Nephron (organoid): ENCODE data around the gene EBF4.

ENCODE experiments used
- H3K27ac Mint-ChIP-seq, 3 experiments: 2 replicates each; pipeline ENCODE4 v1.8.0; 2020; ENCODE audit warnings: mixed read lengths in 3 of 3, mild to moderate bottlenecking in 2 of 3, moderate library complexity in 1 of 3
- H3K27me3 Mint-ChIP-seq: 2 replicates; pipeline ENCODE4 v1.8.0; 2021; ENCODE audit warnings: low read depth, mild to moderate bottlenecking, moderate library complexity, mixed read lengths
- H3K36me3 Mint-ChIP-seq: 2 replicates; pipeline ENCODE4 v1.8.0; 2020; ENCODE audit warnings: low read depth, mixed read lengths
- H3K4me1 Mint-ChIP-seq: 2 replicates; pipeline ENCODE4 v1.8.0; 2020; ENCODE audit warnings: mixed read lengths
- H3K4me3 Mint-ChIP-seq, 3 experiments: 2 replicates each; pipeline ENCODE4 v1.8.0; 2020; ENCODE audit warnings: mild to moderate bottlenecking in 3 of 3, mixed read lengths in 3 of 3, moderate library complexity in 2 of 3
- H3K9me3 Mint-ChIP-seq: 2 replicates; pipeline ENCODE4 v1.8.0; 2020; ENCODE audit warnings: mixed read lengths
- TF ChIP-seq, protein P1 (sequence below), 3 experiments: fragments of 200-600 bp; sonication (generic); IDR thresholded peaks; one replicate each; pipeline ENCODE4 v1.5.0; 2021; ENCODE audit warnings: antibody characterized with exemption in 3 of 3; ENCODE audit not compliant: unreplicated experiment in 3 of 3

Gene EBF4

GRCh38 chr20:2653556-2654383 is 38.8 kb upstream of the EBF4 start:
- peaks cover 13% of the 10 kb centered on the region for H3K4me1 Mint-ChIP-seq
- TF ChIP-seq, protein P1, sequence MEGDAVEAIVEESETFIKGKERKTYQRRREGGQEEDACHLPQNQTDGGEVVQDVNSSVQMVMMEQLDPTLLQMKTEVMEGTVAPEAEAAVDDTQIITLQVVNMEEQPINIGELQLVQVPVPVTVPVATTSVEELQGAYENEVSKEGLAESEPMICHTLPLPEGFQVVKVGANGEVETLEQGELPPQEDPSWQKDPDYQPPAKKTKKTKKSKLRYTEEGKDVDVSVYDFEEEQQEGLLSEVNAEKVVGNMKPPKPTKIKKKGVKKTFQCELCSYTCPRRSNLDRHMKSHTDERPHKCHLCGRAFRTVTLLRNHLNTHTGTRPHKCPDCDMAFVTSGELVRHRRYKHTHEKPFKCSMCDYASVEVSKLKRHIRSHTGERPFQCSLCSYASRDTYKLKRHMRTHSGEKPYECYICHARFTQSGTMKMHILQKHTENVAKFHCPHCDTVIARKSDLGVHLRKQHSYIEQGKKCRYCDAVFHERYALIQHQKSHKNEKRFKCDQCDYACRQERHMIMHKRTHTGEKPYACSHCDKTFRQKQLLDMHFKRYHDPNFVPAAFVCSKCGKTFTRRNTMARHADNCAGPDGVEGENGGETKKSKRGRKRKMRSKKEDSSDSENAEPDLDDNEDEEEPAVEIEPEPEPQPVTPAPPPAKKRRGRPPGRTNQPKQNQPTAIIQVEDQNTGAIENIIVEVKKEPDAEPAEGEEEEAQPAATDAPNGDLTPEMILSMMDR (IDR thresholded peaks at IDR 0.05; ENCODE audit: unreplicated experiment in 3 of 3) = no peak
- H3K36me3 Mint-ChIP-seq = peaks cover 52% of the 10 kb centered on the region
- peak overlapping the region; percentile 91 to 94 (median 92) for H3K4me3 Mint-ChIP-seq
- peak overlapping the region; percentile 51 to 89 (median 85) for H3K27ac Mint-ChIP-seq
- H3K9me3 Mint-ChIP-seq = no peaks in the 10 kb centered on the region
- no peaks in the 10 kb centered on the region for H3K27me3 Mint-ChIP-seq

DNA sequence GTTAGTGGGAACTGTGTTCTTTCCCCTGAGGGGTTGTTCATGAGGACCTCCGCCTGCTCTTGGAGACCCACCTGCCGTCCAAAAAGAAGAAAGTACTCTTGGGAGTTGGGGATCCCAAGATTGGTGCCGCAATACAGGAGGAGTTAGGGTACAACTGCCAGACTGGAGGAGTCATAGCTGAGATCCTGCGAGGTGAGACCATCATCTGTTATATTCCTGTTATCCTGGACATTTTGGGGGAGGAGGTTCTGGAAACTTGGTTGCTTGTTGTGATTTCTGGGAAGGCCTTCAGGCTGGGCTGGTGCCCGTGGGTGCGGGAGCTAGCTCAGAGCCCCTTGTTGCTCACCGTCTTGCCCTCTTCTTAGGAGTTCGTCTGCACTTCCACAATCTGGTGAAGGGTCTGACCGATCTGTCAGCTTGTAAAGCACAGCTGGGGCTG is 38.2 kb upstream of the EBF4 start:
- H3K4me1 Mint-ChIP-seq = peaks cover 13% of the 10 kb centered on the region
- H3K27me3 Mint-ChIP-seq = no peaks in the 10 kb centered on the region
- no peaks in the 10 kb centered on the region for H3K9me3 Mint-ChIP-seq
- H3K36me3 Mint-ChIP-seq = peaks cover 58% of the 10 kb centered on the region
- H3K4me3 Mint-ChIP-seq = peak overlapping the region; percentile 91 to 94 (median 92)
- peak overlapping the region in 2 of 3 experiments; percentile 49 to 51 for H3K27ac Mint-ChIP-seq
- TF ChIP-seq, protein P1 (IDR thresholded peaks at IDR 0.05; ENCODE audit: unreplicated experiment in 3 of 3) = no peak

DNA sequence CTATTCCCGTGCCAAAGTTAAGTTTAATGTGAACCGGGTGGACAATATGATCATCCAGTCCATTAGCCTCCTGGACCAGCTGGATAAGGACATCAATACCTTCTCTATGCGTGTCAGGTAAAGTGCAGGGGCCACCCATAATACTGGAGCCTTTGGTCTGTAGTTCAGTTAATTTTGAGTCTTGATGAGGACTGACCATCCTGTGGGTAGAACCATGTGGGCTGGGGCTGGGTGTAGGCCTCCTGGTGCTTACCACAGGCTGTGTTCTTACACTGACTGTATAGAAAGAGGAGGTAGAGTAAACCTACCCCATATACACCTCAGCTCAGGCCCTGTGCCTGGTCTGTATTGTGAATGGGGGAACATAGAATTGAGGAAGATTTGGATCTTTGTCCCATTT is 37.7 kb upstream of the EBF4 start:
- no peaks in the 10 kb centered on the region for H3K9me3 Mint-ChIP-seq
- TF ChIP-seq, protein P1 (IDR thresholded peaks at IDR 0.05; ENCODE audit: unreplicated experiment in 3 of 3) = no peak
- peaks cover 13% of the 10 kb centered on the region for H3K4me1 Mint-ChIP-seq
- H3K36me3 Mint-ChIP-seq = peaks cover 62% of the 10 kb centered on the region
- H3K27me3 Mint-ChIP-seq = no peaks in the 10 kb centered on the region
- peak overlapping the region; percentile 91 to 94 (median 92) for H3K4me3 Mint-ChIP-seq
- H3K27ac Mint-ChIP-seq = peak overlapping the region in 2 of 3 experiments; percentile 49 to 51

DNA sequence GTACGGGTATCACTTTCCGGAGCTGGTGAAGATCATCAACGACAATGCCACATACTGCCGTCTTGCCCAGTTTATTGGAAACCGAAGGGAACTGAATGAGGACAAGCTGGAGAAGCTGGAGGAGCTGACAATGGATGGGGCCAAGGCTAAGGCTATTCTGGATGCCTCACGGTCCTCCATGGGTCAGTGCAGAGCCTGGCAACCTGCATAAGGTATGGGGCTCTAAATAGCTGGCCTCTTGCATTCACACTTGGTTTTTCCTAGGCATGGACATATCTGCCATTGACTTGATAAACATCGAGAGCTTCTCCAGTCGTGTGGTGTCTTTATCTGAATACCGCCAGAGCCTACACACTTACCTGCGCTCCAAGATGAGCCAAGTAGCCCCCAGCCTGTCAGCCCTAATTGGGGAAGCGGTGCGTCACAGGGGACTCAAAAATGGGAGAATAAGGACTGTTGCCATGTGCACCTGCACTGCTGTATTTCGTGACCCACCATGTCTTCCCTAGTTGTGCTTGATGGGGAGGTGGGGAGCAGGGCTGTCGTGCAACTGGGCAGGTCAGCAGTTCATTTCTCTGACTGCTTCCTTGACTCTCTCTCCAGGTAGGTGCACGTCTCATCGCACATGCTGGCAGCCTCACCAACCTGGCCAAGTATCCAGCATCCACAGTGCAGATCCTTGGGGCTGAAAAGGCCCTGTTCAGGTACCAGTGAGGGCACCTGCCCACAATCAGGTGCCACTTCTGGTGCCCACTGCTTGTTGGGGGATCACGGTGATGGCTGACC is 37.1 kb upstream of the EBF4 start:
- H3K4me3 Mint-ChIP-seq = peak overlapping the region; percentile 40 to 94 (median 50)
- no peak overlapping the region for H3K27ac Mint-ChIP-seq
- H3K9me3 Mint-ChIP-seq = no peaks in the 10 kb centered on the region
- no peaks in the 10 kb centered on the region for H3K27me3 Mint-ChIP-seq
- H3K36me3 Mint-ChIP-seq = peaks cover 69% of the 10 kb centered on the region
- TF ChIP-seq, protein P1 (IDR thresholded peaks at IDR 0.05; ENCODE audit: unreplicated experiment in 3 of 3) = no peak
- peaks cover 13% of the 10 kb centered on the region for H3K4me1 Mint-ChIP-seq

- Mint-ChIP-seq H3K4me1 (peaks cover 13% of the 10 kb centered on the region), H3K27me3 (no peaks in the 10 kb centered on the region), H3K36me3 (peaks cover 79% of the 10 kb centered on the region), H3K9me3 (no peaks in the 10 kb centered on the region), H3K4me3 (peak overlapping the region in 2 of 3 experiments; percentile 50 to 67), H3K27ac (no peak overlapping the region)
- TF ChIP-seq, protein P1 (IDR thresholded peaks at IDR 0.05; ENCODE audit: unreplicated experiment in 3 of 3) = no peak
Observed at GRCh38 chr20:2656471-2657117, 36.0 kb upstream of the EBF4 start.
